Glomerular visceral epithelial cell (primary cell): ENCODE results near the gene PCDHA8.
A peak's percentile ranks its signal among the peaks of the same experiment; 100 is the strongest.
"Not testable (repeated sequence)": the region's sequence is repeated elsewhere in the genome, so short reads cannot be mapped to it uniquely, and the experiment has no call there.

Source experiments
- DNase-seq: peaks from one replicate; pipeline ENCODE4 v3.0.0-alpha.2; 2016; ENCODE audit errors: extremely low spot score

The PCDHA8 gene

DNA sequence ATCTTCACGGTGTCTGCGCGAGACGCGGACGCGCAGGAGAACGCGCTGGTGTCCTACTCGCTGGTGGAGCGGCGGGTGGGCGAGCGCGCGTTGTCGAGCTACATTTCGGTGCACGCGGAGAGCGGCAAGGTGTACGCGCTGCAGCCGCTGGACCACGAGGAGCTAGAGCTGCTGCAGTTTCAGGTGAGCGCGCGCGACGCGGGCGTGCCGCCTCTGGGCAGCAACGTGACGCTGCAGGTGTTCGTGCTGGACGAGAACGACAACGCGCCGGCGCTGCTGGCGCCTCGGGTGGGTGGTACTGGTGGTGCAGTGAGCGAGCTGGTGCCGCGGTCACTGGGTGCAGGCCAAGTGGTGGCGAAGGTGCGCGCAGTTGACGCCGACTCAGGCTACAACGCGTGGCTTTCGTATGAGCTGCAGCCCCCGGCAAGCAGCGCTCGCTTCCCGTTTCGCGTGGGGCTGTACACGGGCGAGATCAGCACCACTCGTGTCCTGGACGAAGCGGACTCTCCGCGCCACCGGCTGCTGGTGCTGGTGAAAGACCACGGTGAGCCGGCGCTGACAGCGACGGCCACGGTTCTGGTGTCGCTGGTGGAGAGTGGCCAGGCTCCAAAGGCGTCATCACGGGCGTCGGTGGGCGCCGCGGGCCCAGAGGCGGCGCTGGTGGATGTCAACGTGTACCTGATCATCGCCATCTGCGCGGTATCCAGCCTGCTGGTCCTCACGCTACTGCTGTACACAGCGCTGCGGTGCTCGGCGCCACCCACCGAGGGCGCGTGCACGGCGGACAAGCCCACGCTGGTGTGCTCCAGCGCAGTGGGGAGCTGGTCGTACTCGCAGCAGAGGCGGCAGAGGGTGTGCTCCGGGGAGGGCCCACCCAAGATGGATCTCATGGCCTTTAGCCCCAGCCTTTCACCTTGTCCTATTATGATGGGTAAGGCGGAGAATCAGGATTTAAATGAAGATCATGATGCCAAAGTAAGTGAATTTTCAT lies 11.2 kb upstream of the PCDHA8 start:
- not testable (repeated sequence) for DNase-seq

DNA sequence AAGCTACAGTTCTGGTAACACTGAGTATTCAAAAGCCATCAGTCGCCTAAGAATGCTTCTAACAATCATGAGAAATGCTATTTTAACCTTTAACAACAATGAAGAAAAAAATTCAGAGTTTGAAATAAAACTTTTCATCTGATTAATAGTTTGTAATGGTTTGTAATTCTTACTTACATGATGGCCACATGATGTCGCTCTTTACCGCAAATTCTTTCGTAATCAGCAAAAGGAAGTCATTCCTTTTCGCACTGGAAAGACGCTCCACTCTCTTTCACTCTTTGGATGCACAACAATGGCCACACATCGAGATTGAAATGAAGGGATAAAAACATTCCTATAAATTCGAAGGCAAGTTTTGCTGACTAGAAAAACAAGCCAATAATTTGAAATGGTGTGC lies 7.0 kb upstream of the PCDHA8 start, which contains the start of gene PCDHA7:
Gene PCDHA7 (plus strand): TSS at position 277 of the 400 bp plus-strand sequence. CDS start 115 bp downstream, at position 392.
- DNase-seq = peak; percentile 29

DNA sequence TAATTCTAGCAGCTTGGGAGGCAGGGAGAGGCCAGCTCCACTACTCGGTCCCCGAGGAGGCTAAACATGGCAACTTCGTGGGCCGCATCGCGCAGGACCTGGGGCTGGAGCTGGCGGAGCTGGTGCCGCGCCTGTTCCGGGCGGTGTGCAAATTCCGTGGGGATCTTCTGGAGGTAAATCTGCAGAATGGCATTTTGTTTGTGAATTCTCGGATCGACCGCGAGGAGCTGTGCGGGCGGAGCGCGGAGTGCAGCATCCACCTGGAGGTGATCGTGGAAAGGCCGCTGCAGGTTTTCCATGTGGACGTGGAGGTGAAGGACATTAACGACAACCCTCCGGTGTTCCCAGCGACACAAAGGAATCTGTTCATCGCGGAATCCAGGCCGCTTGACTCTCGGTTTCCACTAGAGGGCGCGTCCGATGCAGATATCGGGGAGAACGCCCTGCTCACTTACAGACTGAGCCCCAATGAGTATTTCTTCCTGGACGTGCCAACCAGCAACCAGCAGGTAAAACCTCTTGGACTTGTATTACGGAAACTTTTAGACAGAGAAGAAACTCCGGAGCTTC lies 6.5 kb upstream of the PCDHA8 start:
- not testable (repeated sequence) for DNase-seq

- no peak for DNase-seq
Observed at GRCh38 chr5:140835622-140836510, 5.1 kb upstream of the PCDHA8 start.

DNA sequence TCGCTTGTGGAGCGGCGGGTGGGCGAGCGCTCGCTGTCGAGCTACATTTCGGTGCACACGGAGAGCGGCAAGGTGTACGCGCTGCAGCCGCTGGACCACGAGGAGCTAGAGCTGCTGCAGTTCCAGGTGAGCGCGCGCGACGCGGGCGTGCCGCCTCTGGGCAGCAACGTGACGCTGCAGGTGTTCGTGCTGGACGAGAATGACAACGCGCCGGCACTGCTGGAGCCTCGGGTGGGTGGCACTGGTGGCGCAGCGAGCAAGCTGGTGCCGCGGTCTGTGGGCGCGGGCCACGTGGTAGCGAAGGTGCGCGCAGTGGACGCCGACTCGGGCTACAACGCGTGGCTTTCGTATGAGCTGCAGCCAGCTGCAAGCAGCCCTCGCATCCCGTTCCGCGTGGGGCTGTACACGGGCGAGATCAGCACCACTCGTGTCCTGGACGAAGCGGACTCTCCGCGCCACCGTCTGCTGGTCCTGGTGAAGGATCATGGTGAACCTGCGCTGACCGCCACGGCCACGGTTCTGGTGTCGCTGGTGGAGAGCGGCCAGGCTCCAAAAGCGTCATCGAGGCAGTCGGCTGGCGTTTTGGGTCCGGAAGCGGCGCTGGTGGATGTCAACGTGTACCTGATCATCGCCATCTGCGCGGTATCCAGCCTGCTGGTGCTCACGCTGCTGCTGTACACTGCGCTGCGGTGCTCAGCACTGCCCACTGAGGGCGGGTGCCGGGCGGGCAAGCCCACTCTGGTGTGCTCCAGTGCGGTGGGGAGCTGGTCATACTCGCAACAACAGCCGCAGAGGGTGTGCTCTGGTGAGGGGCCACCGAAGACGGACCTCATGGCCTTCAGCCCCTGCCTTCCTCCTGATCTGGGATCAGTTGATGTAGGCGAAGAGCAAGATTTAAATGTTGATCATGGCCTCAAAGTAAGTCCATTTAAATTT lies 2.1 kb downstream of the PCDHA8 start:
- DNase-seq = no peak

DNA sequence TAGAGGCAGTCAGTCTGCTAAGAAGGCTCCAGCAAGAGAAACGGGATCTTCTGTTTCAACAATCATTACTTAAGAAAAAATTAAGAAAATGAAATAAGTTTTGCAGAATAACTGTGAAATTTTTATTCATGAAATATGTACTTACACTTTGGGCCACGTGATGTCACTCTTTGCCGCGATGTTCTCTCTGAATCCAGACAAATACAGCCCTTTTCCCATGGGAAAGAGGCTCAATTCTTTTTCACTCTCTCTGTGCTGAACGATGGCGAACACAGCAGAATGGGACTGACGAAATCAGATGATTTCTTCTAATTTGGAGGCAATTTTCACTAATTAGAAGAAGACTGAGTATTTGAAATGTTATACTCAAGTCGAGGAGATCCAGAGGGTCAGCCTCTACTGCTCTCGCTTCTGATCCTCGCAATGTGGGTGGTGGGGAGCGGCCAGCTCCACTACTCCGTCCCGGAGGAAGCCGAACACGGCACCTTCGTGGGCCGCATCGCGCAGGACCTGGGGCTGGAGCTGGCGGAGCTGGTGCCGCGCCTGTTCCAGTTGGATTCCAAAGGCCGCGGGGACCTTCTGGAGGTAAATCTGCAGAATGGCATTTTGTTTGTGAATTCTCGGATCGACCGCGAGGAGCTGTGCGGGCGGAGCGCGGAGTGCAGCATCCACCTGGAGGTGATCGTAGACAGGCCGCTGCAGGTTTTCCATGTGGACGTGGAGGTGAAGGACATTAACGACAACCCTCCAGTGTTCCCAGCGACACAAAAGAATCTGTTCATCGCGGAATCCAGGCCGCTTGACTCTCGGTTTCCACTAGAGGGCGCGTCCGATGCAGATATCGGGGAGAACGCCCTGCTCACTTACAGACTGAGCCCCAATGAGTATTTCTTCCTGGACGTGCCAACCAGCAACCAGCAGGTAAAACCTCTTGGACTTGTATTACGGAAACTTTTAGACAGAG lies 7.4 kb downstream of the PCDHA8 start, which contains the start of gene PCDHA9:
Gene PCDHA9 (plus strand): TSS at position 244 of the 964 bp plus-strand sequence. CDS start 114 bp downstream, at position 358.
- DNase-seq = not testable (repeated sequence)

- not testable (repeated sequence) for DNase-seq
Observed at GRCh38 chr5:140849831-140850634, 9.0 kb downstream of the PCDHA8 start.

- no peak for DNase-seq
Observed at GRCh38 chr5:140855772-140856674, 15.0 kb downstream of the PCDHA8 start, which contains the start of gene PCDHA10. TSS of gene PCDHA10 (plus strand) at chr5:140855897. CDS start at chr5:140856049, 152 bp downstream.

- DNase-seq = no peak
Observed at GRCh38 chr5:140857177-140857986, 16.4 kb downstream of the PCDHA8 start.

DNA sequence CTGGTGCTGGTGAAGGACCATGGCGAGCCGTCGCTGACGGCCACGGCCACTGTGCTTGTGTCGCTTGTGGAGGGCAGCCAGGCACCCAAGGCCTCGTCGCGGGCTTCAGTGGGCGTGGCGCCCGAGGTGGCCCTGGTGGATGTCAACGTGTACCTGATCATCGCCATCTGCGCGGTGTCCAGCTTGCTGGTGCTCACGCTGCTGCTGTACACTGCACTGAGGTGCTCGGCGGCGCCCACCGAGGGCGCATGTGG lies 16.9 kb downstream of the PCDHA8 start:
- DNase-seq = no peak

- DNase-seq = no peak
Observed at GRCh38 chr5:140862441-140863295, 21.7 kb downstream of the PCDHA8 start.

DNA sequence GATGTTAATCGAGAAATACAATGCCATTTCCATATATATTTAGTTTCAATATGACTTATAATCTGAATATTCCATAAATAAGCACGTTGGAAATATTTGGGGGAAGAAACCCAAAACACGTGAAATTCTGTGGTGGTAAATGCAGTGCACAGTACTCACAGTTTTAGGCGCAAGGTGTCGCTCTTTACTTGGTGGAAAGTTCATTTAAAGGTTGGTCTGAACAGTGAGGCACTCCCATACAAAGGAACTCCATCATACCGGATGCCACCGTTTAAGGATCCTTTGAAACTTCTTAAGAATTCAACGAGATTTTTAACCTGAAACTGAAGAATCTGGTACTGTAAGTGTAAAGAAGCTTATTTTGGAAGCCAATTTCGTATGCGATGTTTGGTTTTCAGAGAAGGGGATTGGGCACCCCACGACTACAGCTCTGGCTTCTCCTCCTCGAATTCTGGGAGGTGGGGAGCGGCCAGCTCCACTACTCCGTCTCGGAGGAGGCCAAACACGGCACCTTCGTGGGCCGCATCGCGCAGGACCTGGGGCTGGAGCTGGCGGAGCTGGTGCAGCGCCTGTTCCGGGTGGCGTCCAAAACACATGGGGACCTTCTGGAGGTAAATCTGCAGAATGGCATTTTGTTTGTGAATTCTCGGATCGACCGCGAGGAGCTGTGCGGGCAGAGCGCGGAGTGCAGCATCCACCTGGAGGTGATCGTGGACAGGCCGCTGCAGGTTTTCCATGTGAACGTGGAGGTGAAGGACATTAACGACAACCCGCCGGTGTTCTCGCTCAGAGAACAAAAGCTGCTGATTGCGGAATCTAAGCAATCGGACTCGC lies 28.0 kb downstream of the PCDHA8 start, which contains the start of gene PCDHA11:
Gene PCDHA11 (plus strand): TSS at position 237 of the 834 bp plus-strand sequence. CDS start 147 bp downstream, at position 384.
- peak; percentile 27 for DNase-seq

GRCh38 chr5:140869555-140869886 lies 28.5 kb downstream of the PCDHA8 start:
- no peak for DNase-seq

DNA sequence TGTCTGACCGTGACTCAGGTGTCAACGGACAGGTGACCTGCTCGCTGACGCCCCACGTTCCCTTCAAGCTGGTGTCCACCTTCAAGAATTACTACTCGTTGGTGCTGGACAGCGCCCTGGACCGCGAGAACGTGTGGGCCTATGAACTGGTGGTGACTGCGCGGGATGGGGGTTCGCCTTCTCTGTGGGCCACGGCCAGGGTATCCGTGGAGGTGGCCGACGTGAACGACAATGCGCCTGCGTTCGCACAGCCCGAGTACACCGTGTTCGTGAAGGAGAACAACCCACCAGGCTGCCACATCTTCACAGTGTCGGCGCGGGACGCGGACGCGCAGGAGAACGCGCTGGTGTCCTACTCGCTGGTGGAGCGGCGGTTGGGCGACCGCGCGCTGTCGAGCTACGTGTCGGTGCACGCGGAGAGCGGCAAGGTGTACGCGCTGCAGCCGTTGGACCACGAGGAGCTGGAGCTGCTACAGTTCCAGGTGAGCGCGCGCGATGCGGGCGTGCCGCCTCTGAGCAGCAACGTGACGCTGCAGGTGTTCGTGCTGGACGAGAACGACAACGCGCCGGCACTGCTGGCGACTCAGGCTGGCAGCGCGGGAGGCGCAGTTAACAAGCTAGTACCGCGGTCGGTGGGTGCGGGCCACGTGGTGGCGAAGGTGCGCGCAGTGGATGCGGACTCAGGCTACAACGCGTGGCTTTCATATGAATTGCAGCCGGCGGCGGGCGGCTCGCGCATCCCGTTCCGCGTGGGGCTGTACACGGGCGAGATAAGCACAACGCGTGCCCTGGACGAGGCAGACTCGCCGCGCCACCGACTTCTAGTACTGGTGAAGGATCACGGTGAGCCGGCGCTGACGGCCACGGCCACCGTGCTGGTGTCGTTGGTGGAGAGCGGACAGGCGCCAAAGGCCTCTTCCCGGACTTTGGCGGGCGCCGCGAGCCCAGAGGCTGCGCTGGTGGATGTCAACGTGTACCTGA lies 29.5 kb downstream of the PCDHA8 start:
- no peak for DNase-seq
